OCI-M2 (cell line): ENCODE results near the gene RTKN2.

Experiments used
- DNase-seq: peaks from one replicate; lab custom pipeline; 2025; ENCODE audit not compliant: unreplicated experiment; lab: John Stamatoyannopoulos, UW

The RTKN2 gene

GRCh38 chr10:62225362-62225761 is 43.3 kb downstream of the RTKN2 start:
- no peak for DNase-seq

GRCh38 chr10:62224606-62225005 is 44.0 kb downstream of the RTKN2 start:
- DNase-seq, result no peak

GRCh38 chr10:62217683-62218082 is 51.0 kb downstream of the RTKN2 start:
- DNase-seq, result no peak

GRCh38 chr10:62214364-62214874 is 54.2 kb downstream of the RTKN2 start:
- no peak for DNase-seq

GRCh38 chr10:62205750-62206399 is 62.8 kb downstream of the RTKN2 start:
- no peak for DNase-seq

GRCh38 chr10:62199584-62199983 is 69.1 kb downstream of the RTKN2 start:
- DNase-seq, result no peak

GRCh38 chr10:62196528-62196927 is 72.1 kb downstream of the RTKN2 start:
- no peak for DNase-seq

GRCh38 chr10:62195675-62195926 is 73.0 kb downstream of the RTKN2 start:
- DNase-seq, result no peak

- no peak for DNase-seq
These were observed 73.5 kb downstream of the RTKN2 start for GRCh38 chr10:62194924-62195674.

- DNase-seq, result no peak
These were observed 75.2 kb downstream of the RTKN2 start for GRCh38 chr10:62193479-62193878.

- DNase-seq, result no peak
These were observed 79.5 kb downstream of the RTKN2 start for GRCh38 chr10:62189131-62189530.

GRCh38 chr10:62188021-62188616 is 80.5 kb downstream of the RTKN2 start:
- DNase-seq, result no peak

- DNase-seq, result no peak
These were observed 81.5 kb downstream of the RTKN2 start for GRCh38 chr10:62186999-62187675.

- no peak for DNase-seq
These were observed 82.5 kb downstream of the RTKN2 start for GRCh38 chr10:62185919-62186692.

GRCh38 chr10:62183857-62184795 is 84.5 kb downstream of the RTKN2 start:
- DNase-seq, result no peak

- no peak for DNase-seq
These were observed 85.2 kb downstream of the RTKN2 start for GRCh38 chr10:62183442-62183841.

- no peak for DNase-seq
These were observed 86.0 kb downstream of the RTKN2 start for GRCh38 chr10:62182595-62182994.

GRCh38 chr10:62182171-62182570 is 86.5 kb downstream of the RTKN2 start:
- DNase-seq, result no peak

GRCh38 chr10:62180677-62181076 is 88.0 kb downstream of the RTKN2 start:
- DNase-seq, result no peak

- DNase-seq, result no peak
These were observed 90.1 kb downstream of the RTKN2 start for GRCh38 chr10:62178568-62178967.
